ENCODE measurements around the gene CAPZB. TPM values are rescaled to one million over a fixed set of nuclear protein-coding genes. Genes with fewer than 3 reads are reported as not detected.

CAPZB gene
- polyA plus RNA-seq, 3 donors, result 290 to 504 (median 407) TPM

DNA sequence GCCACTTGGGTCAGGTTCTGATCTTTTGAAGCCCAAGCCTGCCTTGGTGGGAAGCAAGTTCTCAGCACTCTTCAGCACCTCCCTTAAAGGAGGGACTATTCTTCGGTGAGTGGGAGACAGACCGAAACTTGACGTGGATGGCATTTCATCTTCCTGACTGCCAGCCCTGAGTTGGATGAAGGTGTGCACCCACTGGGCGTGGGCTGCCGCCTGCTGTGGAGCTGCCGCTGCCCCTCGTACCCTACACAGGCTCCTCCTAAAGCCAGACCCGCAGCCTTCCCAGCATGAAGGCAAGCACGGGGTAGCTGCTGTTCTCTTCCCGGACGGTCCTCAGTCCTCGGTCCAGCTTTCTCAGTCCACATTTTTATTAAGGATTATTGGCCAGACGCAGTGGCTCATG is 89.1 kb downstream of the CAPZB start:
- Histone ChIP-seq H3K4me2 (replicated peaks; ENCODE audit: extremely low read depth, low read length, poor library complexity, severe bottlenecking) (no peak overlapping the region), H3K4me3 (replicated peaks in 1 of 3; ENCODE audit: low read depth in 2 of 3, low read length in 3 of 3) (no peak overlapping the region), H2AFZ (ENCODE audit: insufficient read depth, low read depth, low read length, poor library complexity, severe bottlenecking) (no peak overlapping the region), H3K9ac (ENCODE audit: insufficient read depth, low read length, poor library complexity, severe bottlenecking) (no peak overlapping the region), H3K4me1 (ENCODE audit: control insufficient read depth in 1 of 2, insufficient read depth in 2 of 2, low read length in 2 of 2) (peaks cover 10 to 11% of the 10 kb centered on the region in 2 donors), H3K36me3 (replicated peaks in 1 of 2; ENCODE audit: control insufficient read depth in 1 of 2, insufficient read depth in 2 of 2, low read length in 2 of 2) (peaks cover 10 to 72% of the 10 kb centered on the region in 2 donors), H3K79me2 (ENCODE audit: insufficient read depth, low read length) (peaks cover 94% of the 10 kb centered on the region), H3K27me3 (ENCODE audit: control insufficient read depth in 2 of 2, insufficient read depth in 2 of 2, low read length in 2 of 2) (no peaks in the 10 kb centered on the region), H4K20me1 (ENCODE audit: insufficient read depth, low read length) (peaks cover 100% of the 10 kb centered on the region), H3K9me3 (replicated peaks in 1 of 2; ENCODE audit: control insufficient read depth in 1 of 2, insufficient read depth in 1 of 2, low read length in 2 of 2) (no peaks in the 10 kb centered on the region), H3K27ac (ENCODE audit: low read depth in 1 of 2, low read length in 2 of 2) (no peak overlapping the region)
- Mint-ChIP-seq H3K36me3 (peaks cover 39 to 51% of the 10 kb centered on the region in 2 donors), H3K4me3 (no peak overlapping the region), H3K9me3 (peaks cover 0 to 3% (median 0%) of the 10 kb centered on the region in 7 donors), H3K4me1 (peaks cover 22% of the 10 kb centered on the region), H3K27me3 (ENCODE audit: low read depth in 3 of 3) (no peaks in the 10 kb centered on the region), H3K27ac (no peak overlapping the region)
- 99% methylated on average over 11 of the region's 13 CpGs for WGBS (ENCODE audit: insufficient coverage)
- TF ChIP-seq, protein P1, sequence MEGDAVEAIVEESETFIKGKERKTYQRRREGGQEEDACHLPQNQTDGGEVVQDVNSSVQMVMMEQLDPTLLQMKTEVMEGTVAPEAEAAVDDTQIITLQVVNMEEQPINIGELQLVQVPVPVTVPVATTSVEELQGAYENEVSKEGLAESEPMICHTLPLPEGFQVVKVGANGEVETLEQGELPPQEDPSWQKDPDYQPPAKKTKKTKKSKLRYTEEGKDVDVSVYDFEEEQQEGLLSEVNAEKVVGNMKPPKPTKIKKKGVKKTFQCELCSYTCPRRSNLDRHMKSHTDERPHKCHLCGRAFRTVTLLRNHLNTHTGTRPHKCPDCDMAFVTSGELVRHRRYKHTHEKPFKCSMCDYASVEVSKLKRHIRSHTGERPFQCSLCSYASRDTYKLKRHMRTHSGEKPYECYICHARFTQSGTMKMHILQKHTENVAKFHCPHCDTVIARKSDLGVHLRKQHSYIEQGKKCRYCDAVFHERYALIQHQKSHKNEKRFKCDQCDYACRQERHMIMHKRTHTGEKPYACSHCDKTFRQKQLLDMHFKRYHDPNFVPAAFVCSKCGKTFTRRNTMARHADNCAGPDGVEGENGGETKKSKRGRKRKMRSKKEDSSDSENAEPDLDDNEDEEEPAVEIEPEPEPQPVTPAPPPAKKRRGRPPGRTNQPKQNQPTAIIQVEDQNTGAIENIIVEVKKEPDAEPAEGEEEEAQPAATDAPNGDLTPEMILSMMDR (IDR thresholded peaks at IDR 0.05), result no peak
- no peak for DNase-seq
- intact Hi-C loops (cut with micrococcal nuclease), result no loop called here

DNA sequence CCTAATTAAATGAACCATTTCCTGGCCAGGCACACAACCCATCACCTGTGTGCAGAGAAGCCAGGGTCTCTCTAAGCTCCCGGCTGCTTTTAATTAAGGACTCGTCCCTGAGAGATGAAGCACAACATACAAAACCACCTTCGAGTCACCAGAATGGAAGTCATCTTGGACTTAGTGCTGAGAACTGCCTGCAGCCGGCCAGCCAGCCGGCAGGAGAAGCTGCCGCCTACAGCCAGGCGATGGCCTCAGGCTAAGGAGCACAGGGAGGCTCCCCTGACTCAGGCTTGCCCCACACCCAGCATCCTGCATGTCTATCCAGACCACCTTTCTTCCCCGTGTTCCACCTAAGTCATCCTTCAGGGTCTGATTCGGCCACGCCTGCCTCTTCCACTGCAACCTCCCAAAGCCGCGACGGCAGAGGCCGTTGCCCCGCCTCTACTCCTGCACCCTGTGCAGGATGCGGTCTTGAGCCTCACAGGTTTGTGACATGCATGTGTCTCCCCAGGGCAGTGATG is 89.6 kb downstream of the CAPZB start:
- Histone ChIP-seq H3K27me3 (ENCODE audit: control insufficient read depth in 2 of 2, insufficient read depth in 2 of 2, low read length in 2 of 2) (no peaks in the 10 kb centered on the region), H4K20me1 (ENCODE audit: insufficient read depth, low read length) (peaks cover 100% of the 10 kb centered on the region), H3K27ac (ENCODE audit: low read depth in 1 of 2, low read length in 2 of 2) (no peak overlapping the region), H3K4me2 (replicated peaks; ENCODE audit: extremely low read depth, low read length, poor library complexity, severe bottlenecking) (no peak overlapping the region), H3K4me1 (ENCODE audit: control insufficient read depth in 1 of 2, insufficient read depth in 2 of 2, low read length in 2 of 2) (peaks cover 15 to 16% of the 10 kb centered on the region in 2 donors), H3K9ac (ENCODE audit: insufficient read depth, low read length, poor library complexity, severe bottlenecking) (no peak overlapping the region), H3K9me3 (replicated peaks in 1 of 2; ENCODE audit: control insufficient read depth in 1 of 2, insufficient read depth in 1 of 2, low read length in 2 of 2) (no peaks in the 10 kb centered on the region), H2AFZ (ENCODE audit: insufficient read depth, low read depth, low read length, poor library complexity, severe bottlenecking) (no peak overlapping the region), H3K36me3 (replicated peaks in 1 of 2; ENCODE audit: control insufficient read depth in 1 of 2, insufficient read depth in 2 of 2, low read length in 2 of 2) (peaks cover 10 to 67% of the 10 kb centered on the region in 2 donors), H3K79me2 (ENCODE audit: insufficient read depth, low read length) (peaks cover 94% of the 10 kb centered on the region), H3K4me3 (replicated peaks in 1 of 3; ENCODE audit: low read depth in 2 of 3, low read length in 3 of 3) (no peak overlapping the region)
- no peak for DNase-seq
- Mint-ChIP-seq H3K4me3 (no peak overlapping the region), H3K27ac (peak overlapping the region in 1 of 7 donors; percentile 55), H3K27me3 (ENCODE audit: low read depth in 3 of 3) (no peaks in the 10 kb centered on the region), H3K4me1 (peaks cover 27% of the 10 kb centered on the region), H3K9me3 (peaks cover 0 to 3% (median 0%) of the 10 kb centered on the region in 7 donors), H3K36me3 (peaks cover 35 to 45% of the 10 kb centered on the region in 2 donors)
- WGBS (ENCODE audit: insufficient coverage), result 95% methylated on average over 15 of the region's 16 CpGs
- TF ChIP-seq, protein P1 (IDR thresholded peaks at IDR 0.05), result no peak
- intact Hi-C loops (cut with micrococcal nuclease), result no loop called here

Data from CD14-positive monocyte (primary cell).